HL-60/S4 (cell line): Measurements from ENCODE around the gene ODF2.
"Not testable (repeated sequence)": the region's sequence is repeated elsewhere in the genome, so short reads cannot be mapped to it uniquely, and the experiment has no call there.

Experiments used
- in situ Hi-C: fragments of 300-500 bp; cut with MboI; formaldehyde crosslinking; loops from 2 replicates; pipeline ENCODE4 v1.14.3; 2022; ENCODE audit warnings: low sequenced_read_pairs

The ODF2 gene

DNA sequence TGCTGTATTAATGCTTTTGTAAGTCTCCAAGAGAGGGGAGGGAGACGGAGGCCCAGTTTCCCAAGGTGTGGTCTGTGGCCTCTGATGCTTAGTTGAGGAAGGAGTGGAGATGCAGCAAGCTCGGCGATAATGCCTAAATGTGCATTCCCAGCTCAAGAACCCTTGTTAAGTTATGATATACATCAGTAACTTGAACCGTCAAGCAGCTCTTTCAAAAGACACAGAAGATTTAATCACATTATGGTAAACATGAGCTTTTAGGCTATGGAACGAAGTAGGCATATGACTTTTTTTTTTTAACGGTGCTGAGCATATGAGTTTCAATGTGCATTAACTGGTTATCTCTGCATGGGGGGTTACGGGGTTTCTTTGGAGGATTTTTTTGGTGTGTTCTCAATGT lies 26.4 kb downstream of the ODF2 start:
- in situ Hi-C loops = no loop called here

DNA sequence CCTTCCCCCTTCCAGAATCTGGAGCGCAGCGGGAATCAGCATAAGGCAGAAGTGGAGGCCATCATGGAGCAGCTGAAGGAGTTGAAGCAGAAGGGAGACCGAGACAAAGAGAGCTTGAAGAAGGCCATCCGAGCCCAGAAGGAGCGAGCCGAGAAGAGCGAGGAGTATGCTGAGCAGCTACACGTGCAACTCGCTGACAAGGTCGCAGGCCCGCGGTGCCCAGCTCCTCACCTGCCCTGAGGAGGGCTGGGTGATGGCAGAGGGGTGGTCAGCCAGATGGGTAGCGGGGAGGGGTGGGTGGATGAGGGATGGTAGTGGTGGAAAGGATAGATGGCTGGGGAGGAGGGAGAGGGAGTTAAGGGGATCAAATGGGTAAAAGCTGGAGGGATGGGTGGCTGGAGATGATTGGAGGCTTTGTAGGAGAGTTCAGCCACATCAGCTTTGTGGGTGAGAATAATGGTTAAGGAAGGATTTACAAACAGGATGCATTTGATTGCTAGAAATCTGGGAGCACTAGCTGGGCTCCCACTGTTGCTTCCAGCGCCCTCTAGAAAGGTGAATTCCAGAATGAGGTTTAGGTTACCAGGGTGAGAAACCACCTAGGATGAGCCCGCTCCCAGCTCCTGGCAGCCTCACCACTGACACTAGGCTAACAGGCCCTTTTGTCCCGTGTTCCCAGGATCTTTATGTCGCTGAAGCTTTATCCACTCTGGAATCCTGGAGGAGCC lies 29.0 kb downstream of the ODF2 start:
- in situ Hi-C loops = no loop called here

DNA sequence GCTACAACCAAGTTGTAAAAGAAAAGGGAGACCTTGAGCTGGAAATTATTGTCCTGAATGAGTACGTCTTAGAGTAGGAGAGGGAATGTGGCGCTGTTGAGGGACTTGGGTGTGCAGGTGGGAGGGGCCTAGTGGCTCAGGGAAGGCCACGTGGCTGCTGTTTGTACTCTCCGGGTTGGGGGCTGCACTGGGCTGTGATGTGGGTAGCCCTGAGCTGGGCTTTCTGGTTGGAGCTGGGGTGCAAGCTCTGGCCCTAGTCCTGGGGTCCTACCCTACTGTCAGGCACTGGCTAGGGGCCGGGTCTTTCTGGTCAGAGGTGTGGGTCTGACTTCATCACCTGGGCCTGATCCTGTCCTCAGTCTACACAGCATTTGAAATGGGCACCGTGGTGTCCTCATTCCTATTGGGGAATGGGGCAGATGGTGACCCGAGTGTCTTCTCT lies 29.6 kb downstream of the ODF2 start:
- in situ Hi-C loops = no loop called here

DNA sequence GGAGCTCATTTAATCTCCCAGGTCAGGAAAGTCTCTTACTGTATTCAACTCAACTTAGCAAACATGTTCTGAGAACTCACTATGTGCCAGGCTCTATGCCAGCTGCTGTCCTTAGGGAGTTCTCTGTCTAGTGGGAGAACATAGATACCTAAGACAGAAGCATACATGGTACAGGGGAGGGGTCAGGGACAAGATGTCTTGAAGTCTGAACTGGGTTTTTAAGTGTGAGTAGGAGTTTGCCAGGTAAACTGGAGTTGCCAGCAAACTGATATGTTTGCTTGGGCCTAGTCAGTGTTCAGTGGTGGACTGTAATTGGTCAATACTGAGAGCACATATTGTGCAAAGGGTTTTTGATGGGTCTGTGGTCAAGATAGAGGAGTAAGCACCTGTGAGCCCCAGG lies 30.4 kb downstream of the ODF2 start:
- in situ Hi-C loops = no loop called here

- in situ Hi-C loops = no loop called here
Observed at GRCh38 chr9:128493424-128493823, 37.6 kb downstream of the ODF2 start.

- in situ Hi-C loops = no loop called here
Observed at GRCh38 chr9:128494108-128494745, 38.4 kb downstream of the ODF2 start.

DNA sequence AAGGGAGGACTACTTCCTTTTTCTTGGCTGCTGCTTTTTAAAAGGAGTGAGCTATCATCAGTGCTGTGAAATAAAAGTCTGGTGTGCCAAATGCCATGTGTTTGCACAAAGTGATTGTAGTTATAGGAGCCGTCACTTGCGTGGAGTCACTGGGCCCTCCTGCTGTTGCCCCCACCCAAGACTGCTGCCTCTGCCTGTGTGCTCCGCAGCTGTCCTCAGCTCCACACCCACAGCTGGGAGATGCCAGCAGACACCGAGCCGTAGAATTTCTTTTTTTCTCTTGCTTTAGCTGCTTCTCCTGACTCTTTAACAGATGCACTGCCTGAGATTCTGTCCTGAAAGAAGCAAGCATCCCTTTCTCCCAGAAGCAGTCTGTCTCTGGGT lies 38.9 kb downstream of the ODF2 start:
- in situ Hi-C loops = no loop called here

DNA sequence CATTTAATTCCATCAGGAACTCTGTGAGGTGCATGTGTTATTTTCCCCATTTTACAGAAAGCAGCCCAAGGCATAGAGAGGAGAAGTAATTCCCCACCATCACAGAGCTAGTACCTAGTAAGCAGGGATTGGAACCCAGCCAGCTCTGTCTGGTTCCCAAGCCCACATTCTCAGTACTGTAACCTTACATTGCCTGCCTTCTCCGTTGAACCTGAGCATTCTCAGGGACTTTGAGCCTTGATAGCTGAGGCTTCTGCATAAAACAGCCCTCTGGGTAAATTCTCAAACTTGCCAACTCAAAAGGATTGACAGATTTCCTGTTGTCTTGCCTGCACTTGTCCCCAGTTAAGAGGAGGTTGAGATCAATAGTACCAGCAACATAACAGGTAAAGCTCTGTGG lies 39.5 kb downstream of the ODF2 start:
- in situ Hi-C loops = no loop called here

GRCh38 chr9:128495804-128496417 lies 40.1 kb downstream of the ODF2 start:
- in situ Hi-C loops = no loop called here

GRCh38 chr9:128497824-128498610 lies 42.2 kb downstream of the ODF2 start:
- in situ Hi-C loops = no loop called here

GRCh38 chr9:128498911-128499310 lies 43.1 kb downstream of the ODF2 start:
- in situ Hi-C loops = no loop called here

GRCh38 chr9:128499920-128500319 lies 44.1 kb downstream of the ODF2 start:
- in situ Hi-C loops = no loop called here

DNA sequence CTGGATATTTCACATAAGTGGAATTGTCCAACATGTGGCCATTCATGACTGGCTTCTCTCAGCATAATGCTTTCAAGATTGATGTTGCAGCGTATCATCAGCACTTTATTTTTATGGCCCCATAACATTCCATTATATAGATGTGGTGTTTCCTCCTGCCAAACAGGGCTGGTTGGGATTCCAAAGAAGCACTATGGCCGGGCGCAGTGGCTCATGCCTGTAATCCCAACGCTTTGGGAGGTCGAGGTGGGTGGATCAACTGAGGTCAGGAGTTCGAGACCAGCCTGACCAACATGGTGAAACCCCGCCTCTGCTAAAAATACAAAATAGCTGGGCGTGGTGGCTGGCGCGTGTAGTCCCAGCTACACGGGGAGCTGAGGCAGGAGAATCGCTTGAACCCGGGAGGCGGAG lies 47.6 kb downstream of the ODF2 start:
- in situ Hi-C loops = not testable (repeated sequence)

GRCh38 chr9:128503870-128504269 lies 48.1 kb downstream of the ODF2 start:
- in situ Hi-C loops = no loop called here

DNA sequence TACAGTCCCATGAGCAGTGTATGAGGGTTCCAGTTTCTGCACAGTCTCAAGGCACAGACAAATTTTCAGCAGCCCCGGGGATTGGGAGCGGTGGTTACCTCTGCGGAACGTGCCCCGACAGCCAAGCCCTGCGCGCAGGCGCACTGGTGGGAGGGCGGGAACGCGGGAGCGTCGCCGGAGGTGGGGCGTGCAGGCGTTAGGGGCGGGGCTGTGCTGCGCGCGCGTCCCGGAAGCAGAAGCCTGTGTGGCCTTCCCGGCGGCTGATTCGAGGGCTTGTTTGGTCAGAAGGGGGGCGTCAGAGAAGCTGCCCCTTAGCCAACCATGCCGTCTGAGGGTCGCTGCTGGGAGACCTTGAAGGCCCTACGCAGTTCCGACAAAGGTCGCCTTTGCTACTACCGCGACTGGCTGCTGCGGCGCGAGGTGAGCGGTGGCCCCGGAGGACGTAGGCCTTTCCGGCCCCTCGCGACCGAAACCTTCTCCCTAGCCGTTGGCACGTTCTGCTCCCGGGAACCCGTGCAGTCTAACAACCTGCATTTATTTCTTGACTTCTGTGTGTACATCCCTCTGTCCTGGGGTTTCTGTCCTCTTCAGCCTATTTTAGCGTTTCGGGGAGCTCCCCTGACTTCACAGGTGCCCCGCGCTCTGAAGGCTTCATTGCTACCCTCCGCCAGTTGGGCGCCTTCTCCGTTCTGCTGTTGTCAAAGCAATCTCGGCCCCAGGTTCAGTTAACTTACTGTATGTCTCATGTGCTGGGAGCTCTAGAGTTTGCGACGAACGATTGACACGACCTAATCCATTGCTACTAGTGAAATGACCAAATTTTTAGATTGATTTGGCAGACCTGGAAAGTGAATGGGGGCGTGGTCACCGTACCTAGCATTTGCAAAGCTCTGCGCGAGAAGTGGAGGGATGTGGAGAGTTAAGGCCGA lies 48.9 kb downstream of the ODF2 start, which contains the start of gene GLE1:
Gene GLE1 (plus strand): TSS at position 235 of the 929 bp plus-strand sequence. CDS start 87 bp downstream, at position 322.
- in situ Hi-C loops = no loop called here

GRCh38 chr9:128505414-128505765 lies 49.6 kb downstream of the ODF2 start:
- in situ Hi-C loops = no loop called here

- in situ Hi-C loops = not testable (repeated sequence)
Observed at GRCh38 chr9:128505906-128506305, 50.1 kb downstream of the ODF2 start.

- in situ Hi-C loops = no loop called here
Observed at GRCh38 chr9:128512820-128513219, 57.0 kb downstream of the ODF2 start.

DNA sequence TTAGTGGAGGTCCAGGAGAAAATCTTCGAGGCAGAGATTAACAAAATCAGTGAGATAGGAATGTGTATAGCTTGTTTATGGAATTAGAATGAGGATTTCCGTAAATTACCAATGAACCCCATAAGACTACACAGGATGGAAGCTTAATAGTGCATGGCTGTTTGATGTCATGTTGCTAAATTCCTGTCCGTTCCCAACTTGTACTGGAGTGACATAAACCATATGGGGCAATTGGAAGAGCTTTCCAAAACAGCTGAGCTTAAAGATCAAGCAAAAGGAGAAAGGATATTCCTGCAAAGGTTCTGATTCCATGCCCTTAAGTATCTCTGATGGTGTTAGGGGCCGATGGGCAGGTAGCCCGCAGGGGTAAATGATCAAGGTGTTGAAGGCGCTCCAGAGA lies 66.2 kb downstream of the ODF2 start:
- in situ Hi-C loops = no loop called here

DNA sequence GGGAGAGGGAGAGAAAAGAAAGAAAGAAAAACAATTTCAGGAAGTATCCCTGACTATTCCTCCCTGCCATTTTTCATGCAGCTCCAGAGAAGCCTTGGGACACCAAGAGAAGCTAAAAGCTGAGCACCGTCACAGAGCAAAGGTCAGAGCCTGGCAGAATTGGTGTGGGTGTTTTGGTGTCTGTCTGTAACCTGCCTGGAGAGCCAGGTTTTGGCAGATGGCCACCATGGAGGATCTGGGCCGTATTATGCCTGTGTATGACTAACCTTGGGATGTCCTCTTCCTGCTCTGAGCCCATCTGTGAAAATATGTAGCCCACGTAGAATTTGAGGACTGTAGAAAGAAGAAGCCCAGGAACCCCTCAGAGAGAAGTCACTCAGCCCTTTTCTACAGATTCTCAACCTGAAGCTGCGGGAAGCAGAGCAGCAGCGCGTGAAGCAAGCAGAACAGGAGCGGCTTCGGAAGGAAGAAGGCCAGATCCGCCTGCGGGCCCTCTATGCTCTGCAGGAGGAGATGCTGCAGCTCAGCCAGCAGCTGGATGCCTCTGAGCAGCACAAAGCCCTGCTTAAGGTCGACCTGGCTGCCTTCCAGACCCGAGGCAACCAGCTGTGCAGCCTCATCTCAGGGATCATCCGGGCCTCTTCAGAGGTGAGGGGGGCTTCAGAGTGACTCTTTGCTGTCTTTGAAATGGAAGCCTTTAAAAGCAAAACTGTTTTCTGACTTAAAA lies 67.6 kb downstream of the ODF2 start:
- in situ Hi-C loops = no loop called here
